Gastroesophageal sphincter (tissue), 3 donors: ENCODE results near the gene C12orf42.

Source experiments
- CTCF ChIP-seq, 4 experiments: fragments of 200-600 bp in 2 of 4; fragments of 450-650 bp in 2 of 4; sonication (generic) in 1 of 4; IDR thresholded peaks; one replicate each; pipeline ENCODE4 v1.5.1; 2017 to 2019; ENCODE audit warnings: antibody characterized with exemption in 4 of 4, mild to moderate bottlenecking in 2 of 4, moderate library complexity in 2 of 4
- EP300 ChIP-seq: sonication (generic); formaldehyde crosslinking; IDR thresholded peaks from one replicate; pipeline ENCODE4 v1.6.1; 2017; ENCODE audit warnings: antibody characterized with exemption, mild to moderate bottlenecking
- POLR2A ChIP-seq, 2 donors: fragments of 450-650 bp; IDR thresholded peaks; one replicate each; pipeline ENCODE4 v1.6.1; 2017; ENCODE audit warnings: antibody characterized with exemption in 2 of 2, mild to moderate bottlenecking in 2 of 2, moderate library complexity in 1 of 2
- POLR2AphosphoS5 ChIP-seq: sonication (generic); formaldehyde crosslinking; IDR thresholded peaks from one replicate; pipeline ENCODE4 v1.6.1; 2017; ENCODE audit warnings: antibody characterized with exemption

GRCh38 chr12:103279444-103279843 lies 216.3 kb downstream of the C12orf42 start:
- TF ChIP-seq CTCF (IDR thresholded peaks at IDR 0.05) (no peak), POLR2A (IDR thresholded peaks at IDR 0.05) (no peak), EP300 (no peak), POLR2AphosphoS5 (no peak)
